ENCODE results near the gene HLF.
"Not testable (repeated sequence)": the region's sequence is repeated elsewhere in the genome, so short reads cannot be mapped to it uniquely, and the experiment has no call there.

HLF gene

DNA sequence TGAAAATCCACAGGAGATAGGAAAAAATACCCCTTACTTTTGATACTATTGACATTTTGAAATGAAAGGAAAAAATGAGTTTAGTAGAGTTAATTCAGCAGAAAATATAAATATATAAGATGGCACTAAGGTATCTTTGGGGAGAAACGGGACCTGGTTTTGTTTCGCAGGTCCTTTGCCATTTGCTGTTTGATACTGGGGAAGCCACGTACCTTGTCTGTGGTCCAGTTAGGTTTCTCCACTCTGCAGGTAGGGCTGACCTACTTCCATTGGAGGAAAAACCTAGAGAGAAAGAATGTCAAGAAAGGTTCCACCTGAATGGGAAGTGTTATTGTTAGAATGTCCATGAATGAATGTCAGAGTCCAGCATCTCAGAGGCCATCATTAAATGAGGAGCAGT lies 48.1 kb downstream of the HLF start:
- no peak for DNase-seq

- DNase-seq: no peak
These were observed 49.5 kb downstream of the HLF start for GRCh38 chr17:55314061-55314783.

DNA sequence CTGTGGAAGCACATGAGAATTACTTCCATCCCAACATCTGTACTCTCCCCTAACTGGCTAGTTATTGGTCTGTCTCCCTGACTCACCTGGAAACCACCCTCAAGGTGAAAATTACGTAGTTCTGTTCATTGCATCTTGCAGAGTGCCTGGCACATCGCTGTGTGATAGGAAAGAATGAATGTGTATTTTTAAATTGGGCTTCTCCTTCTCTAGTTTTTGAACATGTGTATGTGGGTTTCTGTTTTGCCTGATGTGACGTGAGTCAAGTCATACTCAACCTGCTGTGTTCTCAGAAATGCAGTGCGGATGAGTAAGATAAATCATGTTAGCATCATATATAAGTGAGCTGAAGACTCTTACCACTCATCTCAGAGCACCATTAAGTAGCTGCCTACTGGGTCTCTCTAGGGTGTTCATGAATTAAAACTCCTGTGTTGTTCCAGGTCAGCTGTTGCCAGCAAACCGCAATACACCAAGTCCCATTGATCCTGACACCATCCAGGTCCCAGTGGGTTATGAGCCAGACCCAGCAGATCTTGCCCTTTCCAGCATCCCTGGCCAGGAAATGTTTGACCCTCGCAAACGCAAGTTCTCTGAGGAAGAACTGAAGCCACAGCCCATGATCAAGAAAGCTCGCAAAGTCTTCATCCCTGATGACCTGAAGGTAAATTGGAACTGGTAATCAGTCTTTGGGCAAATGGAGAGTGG lies 50.2 kb downstream of the HLF start:
- no peak for DNase-seq

GRCh38 chr17:55316499-55316898 lies 51.7 kb downstream of the HLF start:
- DNase-seq: no peak

DNA sequence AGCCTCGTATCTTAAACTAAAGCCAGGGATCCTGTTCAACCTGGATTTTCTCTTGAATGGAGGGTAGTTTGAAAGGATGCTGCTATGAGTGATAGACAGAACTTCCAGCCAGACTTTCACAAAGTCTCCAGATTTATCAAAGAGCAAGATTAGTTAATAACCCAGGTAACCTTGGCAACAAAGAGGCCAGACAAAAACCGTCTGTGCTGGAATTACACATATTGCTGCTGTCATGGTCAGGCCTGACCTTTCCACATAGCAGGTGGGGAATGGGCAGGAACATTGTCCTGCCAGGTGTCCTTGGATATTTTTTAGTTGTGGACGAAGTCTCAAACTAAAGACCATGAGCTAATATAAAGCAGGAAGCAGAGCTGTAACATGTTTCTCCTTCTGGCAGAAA lies 52.5 kb downstream of the HLF start:
- DNase-seq: no peak

DNA sequence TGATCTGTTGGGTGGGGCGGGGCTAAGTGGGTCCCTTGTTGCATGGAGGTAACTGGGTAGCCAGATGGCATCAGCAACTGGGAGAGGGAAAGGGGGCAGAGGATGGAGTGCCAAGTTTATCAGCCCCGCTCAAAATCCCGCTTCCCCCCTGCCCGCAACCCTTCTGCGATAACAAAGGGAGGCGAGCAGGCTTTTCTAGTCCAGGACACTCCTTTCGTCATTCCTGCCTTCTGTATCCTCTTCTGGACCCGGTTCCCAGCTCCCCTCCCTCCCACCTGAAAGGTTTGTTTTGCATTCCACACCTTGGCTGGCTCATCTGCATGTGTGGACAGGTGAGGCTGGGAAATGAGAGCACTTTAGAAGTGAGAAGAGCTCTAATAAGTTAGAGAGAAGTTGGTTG lies 53.3 kb downstream of the HLF start:
- no peak for DNase-seq

DNA sequence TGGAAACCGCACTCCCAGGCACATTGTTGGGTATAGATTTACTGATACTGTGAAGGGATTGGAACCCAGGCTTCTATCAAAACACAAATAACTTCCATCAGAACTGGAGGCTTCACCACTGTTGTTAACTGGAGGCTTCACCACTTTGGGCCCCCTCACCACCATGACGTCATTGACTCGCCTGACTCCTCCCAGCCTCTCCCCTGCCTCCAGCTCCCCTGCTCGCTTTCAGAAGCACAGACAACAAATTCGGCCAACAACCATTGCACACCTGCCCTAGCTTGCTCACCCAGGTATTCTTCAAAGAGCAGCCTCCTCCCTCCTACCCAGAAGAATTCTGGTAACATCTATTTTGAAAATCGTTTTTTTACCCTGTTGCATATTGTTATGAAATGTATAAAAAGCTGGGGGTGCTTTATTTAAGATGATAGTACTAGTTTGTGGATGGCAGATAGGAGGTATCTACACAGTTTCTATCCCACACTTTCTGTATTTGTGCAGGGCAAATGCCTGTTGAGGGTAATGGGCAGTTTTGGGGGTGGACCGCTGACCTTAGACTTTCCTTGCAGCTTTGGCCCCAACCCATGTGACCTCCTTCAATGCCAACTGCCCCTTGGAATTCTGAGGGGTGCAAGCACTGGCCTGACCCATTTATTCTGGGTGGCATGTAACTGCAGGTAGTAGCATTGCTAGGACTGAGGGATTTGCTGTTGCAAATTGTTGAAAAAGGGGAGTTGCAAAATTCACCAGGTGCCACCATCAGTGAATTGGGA lies 54.1 kb downstream of the HLF start:
- no peak for DNase-seq

- DNase-seq: no peak
These were observed 55.3 kb downstream of the HLF start for GRCh38 chr17:55319933-55320593.

DNA sequence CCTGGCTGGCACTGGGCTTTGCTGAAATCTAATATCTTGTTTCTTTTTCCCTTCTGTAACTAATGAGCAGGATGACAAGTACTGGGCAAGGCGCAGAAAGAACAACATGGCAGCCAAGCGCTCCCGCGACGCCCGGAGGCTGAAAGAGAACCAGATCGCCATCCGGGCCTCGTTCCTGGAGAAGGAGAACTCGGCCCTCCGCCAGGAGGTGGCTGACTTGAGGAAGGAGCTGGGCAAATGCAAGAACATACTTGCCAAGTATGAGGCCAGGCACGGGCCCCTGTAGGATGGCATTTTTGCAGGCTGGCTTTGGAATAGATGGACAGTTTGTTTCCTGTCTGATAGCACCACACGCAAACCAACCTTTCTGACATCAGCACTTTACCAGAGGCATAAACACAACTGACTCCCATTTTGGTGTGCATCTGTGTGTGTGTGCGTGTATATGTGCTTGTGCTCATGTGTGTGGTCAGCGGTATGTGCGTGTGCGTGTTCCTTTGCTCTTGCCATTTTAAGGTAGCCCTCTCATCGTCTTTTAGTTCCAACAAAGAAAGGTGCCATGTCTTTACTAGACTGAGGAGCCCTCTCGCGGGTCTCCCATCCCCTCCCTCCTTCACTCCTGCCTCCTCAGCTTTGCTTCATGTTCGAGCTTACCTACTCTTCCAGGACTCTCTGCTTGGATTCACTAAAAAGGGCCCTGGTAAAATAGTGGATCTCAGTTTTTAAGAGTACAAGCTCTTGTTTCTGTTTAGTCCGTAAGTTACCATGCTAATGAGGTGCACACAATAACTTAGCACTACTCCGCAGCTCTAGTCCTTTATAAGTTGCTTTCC lies 56.0 kb downstream of the HLF start:
- DNase-seq: no peak

DNA sequence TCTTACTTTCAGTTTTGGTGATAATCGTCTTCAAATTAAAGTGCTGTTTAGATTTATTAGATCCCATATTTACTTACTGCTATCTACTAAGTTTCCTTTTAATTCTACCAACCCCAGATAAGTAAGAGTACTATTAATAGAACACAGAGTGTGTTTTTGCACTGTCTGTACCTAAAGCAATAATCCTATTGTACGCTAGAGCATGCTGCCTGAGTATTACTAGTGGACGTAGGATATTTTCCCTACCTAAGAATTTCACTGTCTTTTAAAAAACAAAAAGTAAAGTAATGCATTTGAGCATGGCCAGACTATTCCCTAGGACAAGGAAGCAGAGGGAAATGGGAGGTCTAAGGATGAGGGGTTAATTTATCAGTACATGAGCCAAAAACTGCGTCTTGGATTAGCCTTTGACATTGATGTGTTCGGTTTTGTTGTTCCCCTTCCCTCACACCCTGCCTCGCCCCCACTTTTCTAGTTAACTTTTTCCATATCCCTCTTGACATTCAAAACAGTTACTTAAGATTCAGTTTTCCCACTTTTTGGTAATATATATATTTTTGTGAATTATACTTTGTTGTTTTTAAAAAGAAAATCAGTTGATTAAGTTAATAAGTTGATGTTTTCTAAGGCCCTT lies 56.8 kb downstream of the HLF start:
- no peak for DNase-seq

DNA sequence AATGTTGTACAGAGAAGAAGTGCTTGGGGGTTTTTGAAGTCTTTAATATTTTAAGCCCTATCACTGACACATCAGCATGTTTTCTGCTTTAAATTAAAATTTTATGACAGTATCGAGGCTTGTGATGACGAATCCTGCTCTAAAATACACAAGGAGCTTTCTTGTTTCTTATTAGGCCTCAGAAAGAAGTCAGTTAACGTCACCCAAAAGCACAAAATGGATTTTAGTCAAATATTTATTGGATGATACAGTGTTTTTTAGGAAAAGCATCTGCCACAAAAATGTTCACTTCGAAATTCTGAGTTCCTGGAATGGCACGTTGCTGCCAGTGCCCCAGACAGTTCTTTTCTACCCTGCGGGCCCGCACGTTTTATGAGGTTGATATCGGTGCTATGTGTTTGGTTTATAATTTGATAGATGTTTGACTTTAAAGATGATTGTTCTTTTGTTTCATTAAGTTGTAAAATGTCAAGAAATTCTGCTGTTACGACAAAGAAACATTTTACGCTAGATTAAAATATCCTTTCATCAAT lies 57.8 kb downstream of the HLF start:
- no peak for DNase-seq

- DNase-seq: no peak
These were observed 58.9 kb downstream of the HLF start for GRCh38 chr17:55323518-55324295.

- DNase-seq: no peak
These were observed 59.7 kb downstream of the HLF start for GRCh38 chr17:55324296-55324978.

- DNase-seq: no peak
These were observed 60.6 kb downstream of the HLF start for GRCh38 chr17:55325406-55325805.

GRCh38 chr17:55326030-55326429 lies 61.3 kb downstream of the HLF start:
- DNase-seq: no peak

DNA sequence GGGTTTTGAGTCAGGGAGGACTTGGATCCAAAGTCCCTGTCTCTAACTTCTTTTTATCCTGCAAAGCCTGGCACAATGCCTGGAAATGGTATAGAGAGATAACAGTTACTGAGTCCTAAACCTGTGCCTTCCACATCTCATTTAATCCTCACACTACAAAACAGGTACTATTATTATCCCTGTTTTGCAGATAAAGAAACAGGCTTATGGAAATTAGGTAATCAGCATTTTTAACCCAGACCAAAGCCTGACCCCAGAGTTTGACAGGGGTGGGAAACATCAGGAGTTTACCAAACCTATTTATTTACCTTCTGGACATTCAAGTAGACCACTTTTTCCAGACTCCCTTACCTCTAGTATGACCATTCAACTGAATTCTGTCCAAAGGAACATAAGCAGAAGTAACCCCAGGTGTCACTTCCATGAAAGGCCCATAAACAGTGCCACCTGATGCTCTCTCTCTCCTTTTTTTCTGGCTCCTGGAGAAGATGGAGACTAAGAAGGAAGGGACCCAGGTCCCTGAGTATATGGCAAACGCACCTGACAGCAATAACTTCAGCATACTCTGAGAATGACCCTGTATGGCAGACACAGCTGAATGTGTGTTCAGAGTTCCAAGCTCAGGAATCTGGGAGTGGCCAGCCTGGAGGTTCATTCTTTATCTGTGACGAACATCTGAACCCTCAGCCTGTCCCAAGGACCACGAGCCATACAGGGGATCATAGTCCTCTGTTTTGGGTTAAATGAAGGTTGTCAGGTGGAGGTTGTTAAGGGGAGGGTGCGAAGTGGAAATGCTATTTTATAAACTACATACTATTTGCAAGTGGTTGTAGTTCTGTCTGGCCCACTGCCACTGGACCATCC lies 62.7 kb downstream of the HLF start:
- no peak for DNase-seq

DNA sequence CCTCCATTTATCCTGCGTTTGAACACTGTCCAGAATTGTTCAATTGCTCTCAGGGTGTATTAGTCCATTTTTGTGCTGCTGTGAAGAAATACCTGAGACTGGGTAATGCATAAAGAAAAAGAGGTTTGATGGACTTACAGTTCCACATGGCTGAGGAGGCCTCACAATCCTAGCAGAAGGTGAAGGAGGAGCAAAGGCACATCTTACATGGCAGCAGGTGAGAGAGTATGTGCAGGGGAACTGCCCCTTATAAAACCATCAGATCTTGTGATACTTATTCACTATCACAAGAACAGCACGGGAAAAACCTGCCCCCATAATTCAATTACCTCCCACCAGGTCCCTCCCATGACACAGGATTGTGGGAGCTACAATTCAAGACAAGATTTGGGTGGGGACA lies 63.8 kb downstream of the HLF start:
- DNase-seq: not testable (repeated sequence)

- no peak for DNase-seq
These were observed 65.7 kb downstream of the HLF start for GRCh38 chr17:55330344-55330933.
